Kidney (tissue), 22 donors: ENCODE measurements around the gene LRRC53. TPM values are rescaled to one million over a fixed set of nuclear protein-coding genes. Genes with fewer than 3 reads are reported as not detected.

Experiments used
- DNase-seq, 5 donors: peaks; one replicate each; pipeline ENCODE4 v3.0.0-alpha.2; 2013 to 2020
- FAIRE-seq: peaks from 2 replicates; lab custom pipeline; 2012; peaks lifted over from hg19 to GRCh38; lab: Jason Lieb, UNC
- H3K27ac ChIP-seq, 2 donors: one replicate each; pipeline ENCODE4 v1.7.0; 2013; ENCODE audit warnings: low read depth in 2 of 2, low read length in 2 of 2, inconsistent platforms in 1 of 2
- H3K27me3 ChIP-seq: one replicate; pipeline ENCODE4 v1.7.1; 2013; ENCODE audit warnings: low read length, inconsistent platforms; ENCODE audit not compliant: control insufficient read depth, insufficient read depth
- H3K36me3 ChIP-seq, 3 donors: one replicate each; pipeline versions ENCODE4 v1.7.0 to v1.7.1; 2013; ENCODE audit warnings: low read length in 3 of 3, control low read depth in 1 of 3, inconsistent platforms in 1 of 3; ENCODE audit not compliant: insufficient read depth in 3 of 3, control insufficient read depth in 2 of 3
- H3K4me1 ChIP-seq, 3 donors: one replicate each; pipeline versions ENCODE4 v1.7.0 to v1.7.1; 2013; ENCODE audit warnings: low read length in 3 of 3, inconsistent platforms in 1 of 3, low read depth in 1 of 3; ENCODE audit not compliant: control insufficient read depth in 2 of 3, insufficient read depth in 2 of 3
- H3K4me3 ChIP-seq, 3 donors: one replicate each; pipeline versions ENCODE4 v1.7.0 to v1.8.1; 2013; ENCODE audit warnings: low read length in 3 of 3, control low read depth in 1 of 3, inconsistent platforms in 1 of 3
- H3K9ac ChIP-seq, 3 donors: one replicate each; pipeline versions ENCODE4 v1.7.0 to v1.7.1; 2013; ENCODE audit warnings: low read length in 3 of 3, control low read depth in 1 of 3, inconsistent platforms in 1 of 3
- H3K9me3 ChIP-seq, 3 donors: one replicate each; pipeline versions ENCODE4 v1.7.0 to v1.7.1; 2013; ENCODE audit warnings: low read length in 3 of 3, control low read depth in 1 of 3, inconsistent platforms in 1 of 3; ENCODE audit not compliant: control insufficient read depth in 2 of 3, insufficient read depth in 1 of 3
- CTCF ChIP-seq: IDR thresholded peaks from 3 replicates; pipeline ENCODE4 v1.5.1; 2012; ENCODE audit warnings: mild to moderate bottlenecking, moderate library complexity, borderline replicate concordance; ENCODE audit not compliant: insufficient read depth; ENCODE audit errors: extremely low read depth
- intact Hi-C: fragments of 100-400 bp; cut with DNase I; formaldehyde crosslinking; loops from one replicate; pipeline ENCODE4 v1.11.1; 2022
- long read RNA-seq, 10 donors: library from polyadenylated mRNA in 1 of 10; unstranded in 1 of 10; transcript quantifications; one replicate each; pipeline ENCODE4 v2.0.0 and lab custom pipeline, GENCODE V29; 2021 to 2026
- polyA plus RNA-seq: library from polyadenylated mRNA; stranded (reverse); fragments of 350-450 nt; fragmentation: Illumina TruSeq; extraction: RNeasy Lipid Tissue Mini Kit (QIAGEN cat#74804); gene quantifications from one replicate; pipeline ENCODE4 v1.2.3, GENCODE V29; 2014; ENCODE audit warnings: low read depth, low replicate concordance; ENCODE audit not compliant: insufficient read depth
- total RNA-seq: library from RNA; stranded (reverse); fragmentation: NEBNext Ultra II Directional; extraction: Animal tissue kit (Norgen Biotek cat#: 25700); gene quantifications from one replicate; pipeline ENCODE4 v1.2.1, GENCODE V29; 2021
- donor health status: control.
- donor health status: control.
- donor health status: control.
- donor health status: control.
- donor health status: control.
- donor health status: DM: yes; HTN: yes; CAD: no.
- donor health status: Normal renal cell carcinoma (clear cell type).

Gene LRRC53
- total RNA-seq, result not detected
- not detected for polyA plus RNA-seq
- long read RNA-seq, donor 1, result 0 reads
- long read RNA-seq, donor 2, result 0 reads
- long read RNA-seq, donor 3, result 0 reads
- long read RNA-seq, donor 4, result 0 reads
- long read RNA-seq, donor 5, result 0 reads
- long read RNA-seq, donor 6, result 0 reads
- long read RNA-seq, donor 7, result 0 reads
- long read RNA-seq, donor 8, result 0 reads
- long read RNA-seq, donor 9, result 0 reads
- long read RNA-seq, donor 10, result 0 reads

- Histone ChIP-seq H3K4me3 (no peak within 1 kb of the TSS), H3K27ac (no peak within 1 kb of the TSS), H3K9ac (no peak within 1 kb of the TSS), H3K27me3 (no peaks in the 10 kb centered on the region), H3K36me3 (no peaks in the 10 kb centered on the region), H3K4me1 (no peaks in the 10 kb centered on the region), H3K9me3 (no peaks in the 10 kb centered on the region)
- DNase-seq (no peak), FAIRE-seq (no peak)
- no peak for TF ChIP-seq CTCF
- intact Hi-C loops, result no loop called here
These were observed at the start of gene LRRC53 for GRCh38 chr1:74512170-74512915. TSS of gene LRRC53 (minus strand) at chr1:74512611. CDS start at chr1:74483349, 29,262 bp downstream.

- Histone ChIP-seq H3K27me3 (no peaks in the 10 kb centered on the region), H3K4me3 (no peak overlapping the region), H3K9me3 (no peaks in the 10 kb centered on the region), H3K27ac (no peak overlapping the region), H3K36me3 (no peaks in the 10 kb centered on the region), H3K9ac (no peak overlapping the region), H3K4me1 (no peaks in the 10 kb centered on the region)
- no peak for FAIRE-seq
- TF ChIP-seq CTCF, result no peak
- no peak for DNase-seq
- intact Hi-C loops, result no loop called here
These were observed 37.5 kb upstream of the LRRC53 start for GRCh38 chr1:74549932-74550331.

- no peak overlapping the region for H3K4me3 ChIP-seq
- no peak for TF ChIP-seq CTCF
- H3K9me3 ChIP-seq, result no peaks in the 10 kb centered on the region
- DNase-seq, result no peak
- no peaks in the 10 kb centered on the region for H3K27me3 ChIP-seq
- no peaks in the 10 kb centered on the region for H3K36me3 ChIP-seq
- intact Hi-C loops, result no loop called here
- FAIRE-seq, result no peak
- no peaks in the 10 kb centered on the region for H3K4me1 ChIP-seq
- no peak overlapping the region for H3K9ac ChIP-seq
- no peak overlapping the region for H3K27ac ChIP-seq
These were observed 36.7 kb upstream of the LRRC53 start for GRCh38 chr1:74548961-74549750.
